Activated CD4-positive, alpha-beta memory T cell treated with anti-CD3 and anti-CD28 coated beads for 36 hours (primary cell): ENCODE data around the gene MED16. TPM values are rescaled to one million over a fixed set of nuclear protein-coding genes. Genes with fewer than 3 reads are reported as not detected.
"Not testable (repeated sequence)": the region's sequence is repeated elsewhere in the genome, so short reads cannot be mapped to it uniquely, and the experiment has no call there.

Experiments
- CTCF ChIA-PET: fragments of 350-600 bp; sonication (Branson Sonifier 250); formaldehyde crosslinking; loops from one replicate; lab custom pipeline; 2021; ENCODE audit warnings: antibody characterized with exemption, inconsistent platforms; lab: Charles Lee
- POLR2A ChIA-PET: fragments of 350-600 bp; sonication (Branson Sonifier 250); formaldehyde crosslinking; loops from one replicate; lab custom pipeline; 2021; ENCODE audit warnings: antibody characterized with exemption; lab: Charles Lee
- DNase-seq: peaks from one replicate; pipeline ENCODE4 v3.0.0-alpha.2; 2020
- H3K27ac Mint-ChIP-seq: one replicate; pipeline ENCODE4 v1.8.0; 2021; ENCODE audit warnings: mixed read lengths
- H3K27me3 Mint-ChIP-seq: one replicate; pipeline ENCODE4 v1.8.0; 2021; ENCODE audit warnings: mixed read lengths
- H3K36me3 Mint-ChIP-seq: one replicate; pipeline ENCODE4 v1.8.0; 2021; ENCODE audit warnings: mixed read lengths
- H3K4me1 Mint-ChIP-seq: one replicate; pipeline ENCODE4 v1.8.0; 2021; ENCODE audit warnings: low read depth, mixed read lengths
- H3K4me3 Mint-ChIP-seq: one replicate; pipeline ENCODE4 v1.8.0; 2021; ENCODE audit warnings: mild to moderate bottlenecking, mixed read lengths
- H3K9me3 Mint-ChIP-seq: one replicate; pipeline ENCODE4 v1.8.0; 2021; ENCODE audit warnings: mixed read lengths
- intact Hi-C: fragments of 100-400 bp; cut with micrococcal nuclease; formaldehyde crosslinking; loops from one replicate; pipeline ENCODE4 v1.15.1; 2023
- total RNA-seq, 2 experiments: library from RNA; stranded (reverse); gene quantifications; one replicate each; pipeline ENCODE4 v1.2.3, GENCODE V29; 2021

MED16 gene
- total RNA-seq, 2 experiments from 2014 or later, result 58.9 to 62.7 TPM

GRCh38 chr19:891421-892200 lies 1.4 kb downstream of the MED16 start:
- H3K4me1 Mint-ChIP-seq, result peaks cover 11% of the 10 kb centered on the region
- peak overlapping the region; percentile 78 for H3K4me3 Mint-ChIP-seq
- intact Hi-C loops, result loop anchor here (2.0 kb wide), 1 partner anchor 19 kb away; no protein-coding TSS in a partner anchor
- DNase-seq, H3K9me3 Mint-ChIP-seq, CTCF ChIA-PET, H3K27me3 Mint-ChIP-seq: not testable (repeated sequence)
- H3K27ac Mint-ChIP-seq, result peak overlapping the region; percentile 18
- H3K36me3 Mint-ChIP-seq, result peaks cover 13% of the 10 kb centered on the region
- POLR2A ChIA-PET, result interaction anchor here (2.0 kb wide), 1 partner anchor 17 kb away, joined by 7 read pairs; no protein-coding TSS in a partner anchor

- peaks cover 11% of the 10 kb centered on the region for H3K4me1 Mint-ChIP-seq
- H3K36me3 Mint-ChIP-seq, result peaks cover 11% of the 10 kb centered on the region
- no peak for DNase-seq
- CTCF ChIA-PET, result no interaction called here
- H3K27me3 Mint-ChIP-seq, result peaks cover 3% of the 10 kb centered on the region
- intact Hi-C loops, result no loop called here
- POLR2A ChIA-PET, result no interaction called here
- no peaks in the 10 kb centered on the region for H3K9me3 Mint-ChIP-seq
- peak overlapping the region; percentile 52 for H3K4me3 Mint-ChIP-seq
- H3K27ac Mint-ChIP-seq, result no peak overlapping the region
Measured at GRCh38 chr19:890831-891230, 2.2 kb downstream of the MED16 start.

DNA sequence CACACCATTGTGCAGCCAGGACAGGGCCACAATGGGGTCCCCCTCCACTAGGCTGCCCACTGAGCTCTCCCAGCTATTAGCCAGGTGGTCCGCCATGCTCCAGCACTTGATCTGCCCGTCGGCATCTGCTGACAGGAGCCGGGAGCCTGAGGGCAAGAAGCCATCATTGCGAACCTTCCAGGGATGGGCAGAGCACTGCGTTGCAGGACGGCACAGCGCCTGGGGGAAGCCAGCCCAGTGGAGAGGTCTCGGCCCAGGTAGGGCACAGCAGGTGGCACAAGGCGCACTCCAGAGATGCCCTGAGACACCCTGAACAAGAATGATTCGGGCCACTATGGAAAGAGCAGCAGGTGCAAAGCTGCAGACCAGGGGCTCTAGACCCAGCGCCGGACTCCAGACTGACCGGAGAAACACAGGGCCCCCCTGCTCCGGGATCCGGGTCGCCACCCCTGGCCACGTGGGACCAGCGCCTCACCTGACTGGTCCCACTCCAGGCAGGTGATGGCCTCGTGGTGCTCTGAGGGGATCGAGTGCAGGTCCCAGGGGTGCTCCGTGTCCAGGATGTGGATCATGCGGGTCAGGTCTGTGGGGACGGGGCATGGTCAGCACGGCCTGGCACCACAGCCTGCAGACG lies 3.2 kb downstream of the MED16 start:
- ChIA-PET POLR2A (no interaction called here), CTCF (interaction anchor here (0.9 kb wide), 1 partner anchor 26 kb away, joined by 3 read pairs; no protein-coding TSS in a partner anchor)
- intact Hi-C loops, result no loop called here
- Mint-ChIP-seq H3K9me3 (no peaks in the 10 kb centered on the region), H3K36me3 (peaks cover 14% of the 10 kb centered on the region), H3K27ac (no peak overlapping the region), H3K27me3 (peaks cover 3% of the 10 kb centered on the region), H3K4me1 (peaks cover 11% of the 10 kb centered on the region), H3K4me3 (no peak overlapping the region)
- DNase-seq, result no peak

- H3K4me3 Mint-ChIP-seq, result no peak overlapping the region
- peaks cover 3% of the 10 kb centered on the region for H3K27me3 Mint-ChIP-seq
- ChIA-PET CTCF (interaction anchor here (0.9 kb wide), 1 partner anchor 25 kb away, joined by 3 read pairs; no protein-coding TSS in a partner anchor), POLR2A (no interaction called here)
- intact Hi-C loops, result no loop called here
- peaks cover 11% of the 10 kb centered on the region for H3K4me1 Mint-ChIP-seq
- no peak for DNase-seq
- no peak overlapping the region for H3K27ac Mint-ChIP-seq
- H3K9me3 Mint-ChIP-seq, result no peaks in the 10 kb centered on the region
- peaks cover 14% of the 10 kb centered on the region for H3K36me3 Mint-ChIP-seq
Measured at GRCh38 chr19:888581-889385, 4.2 kb downstream of the MED16 start.

DNA sequence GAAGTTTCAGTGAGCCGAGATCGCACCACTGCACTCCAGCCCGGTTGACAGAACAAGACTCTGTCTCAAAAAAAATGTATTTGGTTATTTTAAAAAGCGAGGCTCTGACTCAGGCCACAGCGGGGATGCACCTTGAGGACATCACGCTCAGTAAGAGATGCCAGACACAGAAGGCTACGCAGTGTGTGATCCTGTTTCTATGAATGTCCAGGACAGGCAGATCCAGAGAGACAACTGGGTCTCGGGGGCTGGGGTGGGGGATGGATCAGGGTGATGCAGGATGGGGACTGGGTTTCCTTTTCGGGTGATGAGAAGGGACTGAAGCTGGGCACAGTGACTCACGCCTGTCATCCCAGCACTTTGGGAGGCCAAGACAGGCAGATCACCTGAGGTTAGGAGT lies 5.4 kb downstream of the MED16 start:
- no peak for DNase-seq
- peaks cover 10% of the 10 kb centered on the region for H3K36me3 Mint-ChIP-seq
- no peak overlapping the region for H3K4me3 Mint-ChIP-seq
- H3K27ac Mint-ChIP-seq, result no peak overlapping the region
- intact Hi-C loops, result no loop called here
- ChIA-PET CTCF (no interaction called here), POLR2A (interaction anchor here (0.7 kb wide), 1 partner anchor 100 kb away, joined by 3 read pairs; no protein-coding TSS in a partner anchor)
- H3K27me3 Mint-ChIP-seq, result no peaks in the 10 kb centered on the region
- H3K9me3 Mint-ChIP-seq, result no peaks in the 10 kb centered on the region
- peaks cover 3% of the 10 kb centered on the region for H3K4me1 Mint-ChIP-seq

DNA sequence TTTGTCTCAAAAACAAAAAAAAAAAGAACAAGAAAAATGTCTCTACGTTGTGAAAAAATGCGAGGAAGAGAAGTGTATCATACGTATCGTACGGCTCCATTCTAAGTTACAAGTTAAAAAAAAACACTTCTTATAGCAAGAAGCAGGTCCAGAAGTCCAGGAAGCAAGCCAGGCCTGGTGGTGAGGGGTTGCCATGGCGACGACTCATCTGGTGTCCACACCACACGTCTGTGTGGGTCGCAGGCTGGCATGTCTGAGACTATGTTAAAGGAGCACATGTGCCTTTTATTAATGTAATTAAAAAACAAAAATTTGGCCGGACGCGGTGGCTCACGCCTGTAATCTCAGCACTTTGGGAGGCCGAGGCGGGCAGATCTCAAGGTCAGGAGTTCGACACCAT lies 5.9 kb downstream of the MED16 start:
- intact Hi-C loops, result no loop called here
- ChIA-PET POLR2A (interaction anchor here (0.7 kb wide), 1 partner anchor 100 kb away, joined by 3 read pairs; no protein-coding TSS in a partner anchor), CTCF (no interaction called here)
- Mint-ChIP-seq H3K27ac (no peak overlapping the region), H3K9me3 (no peaks in the 10 kb centered on the region), H3K27me3 (no peaks in the 10 kb centered on the region), H3K4me1 (peaks cover 3% of the 10 kb centered on the region), H3K36me3 (peaks cover 10% of the 10 kb centered on the region), H3K4me3 (no peak overlapping the region)
- no peak for DNase-seq

GRCh38 chr19:885536-886224 lies 7.3 kb downstream of the MED16 start:
- ChIA-PET CTCF (no interaction called here), POLR2A (no interaction called here)
- H3K27me3 Mint-ChIP-seq, result no peaks in the 10 kb centered on the region
- intact Hi-C loops, result no loop called here
- no peak overlapping the region for H3K4me3 Mint-ChIP-seq
- H3K4me1 Mint-ChIP-seq, result no peaks in the 10 kb centered on the region
- H3K36me3 Mint-ChIP-seq, result peaks cover 12% of the 10 kb centered on the region
- H3K27ac Mint-ChIP-seq, result no peak overlapping the region
- DNase-seq, result no peak
- no peaks in the 10 kb centered on the region for H3K9me3 Mint-ChIP-seq

- DNase-seq, result no peak
- CTCF ChIA-PET, result no interaction called here
- no peaks in the 10 kb centered on the region for H3K27me3 Mint-ChIP-seq
- POLR2A ChIA-PET, result no interaction called here
- H3K4me1 Mint-ChIP-seq, result no peaks in the 10 kb centered on the region
- no peak overlapping the region for H3K27ac Mint-ChIP-seq
- H3K36me3 Mint-ChIP-seq, result peaks cover 12% of the 10 kb centered on the region
- H3K9me3 Mint-ChIP-seq, result no peaks in the 10 kb centered on the region
- no peak overlapping the region for H3K4me3 Mint-ChIP-seq
- intact Hi-C loops, result no loop called here
Measured at GRCh38 chr19:884420-885211, 8.4 kb downstream of the MED16 start.

- intact Hi-C loops, result no loop called here
- no peak overlapping the region for H3K27ac Mint-ChIP-seq
- H3K36me3 Mint-ChIP-seq, result peaks cover 8% of the 10 kb centered on the region
- H3K9me3 Mint-ChIP-seq, result no peaks in the 10 kb centered on the region
- no peak overlapping the region for H3K4me3 Mint-ChIP-seq
- no peaks in the 10 kb centered on the region for H3K4me1 Mint-ChIP-seq
- POLR2A ChIA-PET, result no interaction called here
- CTCF ChIA-PET, result no interaction called here
- no peak for DNase-seq
- no peaks in the 10 kb centered on the region for H3K27me3 Mint-ChIP-seq
Measured at GRCh38 chr19:883661-884211, 9.3 kb downstream of the MED16 start.

DNA sequence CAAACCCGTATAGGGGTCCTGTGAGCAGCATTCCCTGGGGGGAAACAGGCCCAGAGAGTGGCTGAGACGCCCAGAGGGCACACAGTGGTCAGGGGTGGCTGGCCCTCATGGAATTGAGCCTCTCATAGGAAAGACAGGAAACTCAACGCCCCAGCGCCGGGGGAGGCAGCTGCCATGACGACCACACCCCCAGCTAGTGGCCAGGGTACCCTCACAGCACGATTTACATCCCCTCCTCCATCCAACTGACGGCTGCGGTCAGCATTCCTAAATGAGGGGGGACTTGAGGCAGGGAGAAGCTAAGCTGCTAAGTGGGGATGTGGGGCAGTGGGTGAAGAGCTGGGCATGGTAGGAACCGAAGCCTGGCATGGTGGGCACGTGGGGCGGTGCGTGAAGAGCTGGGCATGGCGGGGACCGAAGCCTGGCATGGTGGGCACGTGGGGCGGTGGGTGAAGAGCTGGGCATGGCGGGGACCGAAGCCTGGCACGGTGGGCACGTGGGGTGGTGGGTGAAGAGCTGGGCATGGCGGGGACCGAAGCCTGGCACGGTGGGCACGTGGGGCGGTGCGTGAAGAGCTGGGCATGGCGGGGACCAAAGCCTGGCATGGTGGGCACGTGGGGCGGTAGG lies 10.0 kb downstream of the MED16 start:
- CTCF ChIA-PET, result no interaction called here
- H3K27me3 Mint-ChIP-seq, result no peaks in the 10 kb centered on the region
- intact Hi-C loops, result no loop called here
- H3K9me3 Mint-ChIP-seq, result no peaks in the 10 kb centered on the region
- POLR2A ChIA-PET, result no interaction called here
- H3K27ac Mint-ChIP-seq, result no peak overlapping the region
- peaks cover 8% of the 10 kb centered on the region for H3K36me3 Mint-ChIP-seq
- H3K4me3 Mint-ChIP-seq, result no peak overlapping the region
- no peaks in the 10 kb centered on the region for H3K4me1 Mint-ChIP-seq
- DNase-seq, result no peak
